Measurements from ENCODE around the gene LCE2A.
"Not testable (repeated sequence)": the region's sequence is repeated elsewhere in the genome, so short reads cannot be mapped to it uniquely, and the experiment has no call there.

Gene LCE2A

GRCh38 chr1:152697701-152698600 is at the start of gene LCE2A:
TSS of gene LCE2A (plus strand) at chr1:152698345. CDS start at chr1:152698902, 557 bp downstream.
- no peak for ATAC-seq

- ATAC-seq = no peak
Observed at GRCh38 chr1:152654110-152654509, 44.0 kb upstream of the LCE2A start.

GRCh38 chr1:152656459-152656858 is 41.7 kb upstream of the LCE2A start:
- no peak for ATAC-seq

GRCh38 chr1:152657677-152658076 is 40.5 kb upstream of the LCE2A start:
- no peak for ATAC-seq

- ATAC-seq = no peak
Observed at GRCh38 chr1:152658649-152659048, 39.5 kb upstream of the LCE2A start.

- no peak for ATAC-seq
Observed at GRCh38 chr1:152663098-152663497, 35.0 kb upstream of the LCE2A start, which contains the start of gene LCE2D. TSS of gene LCE2D (plus strand) at chr1:152663380. CDS start at chr1:152664106, 726 bp downstream.

- ATAC-seq = not testable (repeated sequence)
Observed at GRCh38 chr1:152666171-152666570, 32.0 kb upstream of the LCE2A start.

GRCh38 chr1:152667648-152668047 is 30.5 kb upstream of the LCE2A start:
- no peak for ATAC-seq

GRCh38 chr1:152673016-152673415 is 25.1 kb upstream of the LCE2A start:
- no peak for ATAC-seq

GRCh38 chr1:152674983-152675382 is 23.2 kb upstream of the LCE2A start, which contains the start of gene LCE2C:
TSS of gene LCE2C (plus strand) at chr1:152675279. CDS start at chr1:152676016, 737 bp downstream.
- ATAC-seq = not testable (repeated sequence)

GRCh38 chr1:152679459-152679858 is 18.7 kb upstream of the LCE2A start:
- ATAC-seq = no peak

GRCh38 chr1:152681616-152682015 is 16.5 kb upstream of the LCE2A start:
- ATAC-seq = no peak

- ATAC-seq = no peak
Observed at GRCh38 chr1:152683846-152684245, 14.3 kb upstream of the LCE2A start.

- ATAC-seq = not testable (repeated sequence)
Observed at GRCh38 chr1:152685823-152686222, 12.3 kb upstream of the LCE2A start, which contains the start of gene LCE2B. TSS of gene LCE2B (plus strand) at chr1:152686123. CDS start at chr1:152686844, 721 bp downstream.

GRCh38 chr1:152699746-152700145 is 1.6 kb downstream of the LCE2A start:
- no peak for ATAC-seq

- no peak for ATAC-seq
Observed at GRCh38 chr1:152707860-152708259, 9.7 kb downstream of the LCE2A start, which contains the start of gene LCE4A. TSS of gene LCE4A (plus strand) at chr1:152708160. CDS start at chr1:152709076, 916 bp downstream.

- no peak for ATAC-seq
Observed at GRCh38 chr1:152718238-152718637, 20.1 kb downstream of the LCE2A start.

- ATAC-seq = no peak
Observed at GRCh38 chr1:152725261-152725660, 27.1 kb downstream of the LCE2A start.

- no peak for ATAC-seq
Observed at GRCh38 chr1:152728986-152729385, 30.8 kb downstream of the LCE2A start.

- ATAC-seq = no peak
Observed at GRCh38 chr1:152735648-152736047, 37.5 kb downstream of the LCE2A start.

GRCh38 chr1:152737997-152738396 is 39.9 kb downstream of the LCE2A start:
- no peak for ATAC-seq

- ATAC-seq = no peak
Observed at GRCh38 chr1:152739841-152740240, 41.7 kb downstream of the LCE2A start.

GRCh38 chr1:152741656-152742055 is 43.5 kb downstream of the LCE2A start:
- no peak for ATAC-seq
